ENCODE data around the gene ATF3. TPM values are rescaled to one million over a fixed set of nuclear protein-coding genes. Genes with fewer than 3 reads are reported as not detected.

ATF3 gene
- total RNA-seq, 1 experiment from 2014 or later, result 8.0 TPM

Other genes starting within 250 kb of the ATF3 start
- gene PACC1, start 193.9 kb upstream of the ATF3 start, total RNA-seq (2014; rRNA removed; shearing (Covaris generic); ENCODE audit: low replicate concordance), result 8.5 and 17.9 TPM in 2 replicates
- 41.4 and 63.9 TPM in 2 replicates for gene NENF, start 175.8 kb upstream of the ATF3 start, total RNA-seq (2014; rRNA removed; shearing (Covaris generic); ENCODE audit: low replicate concordance)
- 4.4 and 7.7 TPM in 2 replicates for gene BATF3, start 91.1 kb downstream of the ATF3 start, total RNA-seq (2014; rRNA removed; shearing (Covaris generic); ENCODE audit: low replicate concordance)
- 64.0 and 65.9 TPM in 2 replicates for gene NSL1, start 183.0 kb downstream of the ATF3 start, total RNA-seq (2014; rRNA removed; shearing (Covaris generic); ENCODE audit: low replicate concordance)
- 34.1 and 47.6 TPM in 2 replicates for gene TATDN3, start 183.1 kb downstream of the ATF3 start, total RNA-seq (2014; rRNA removed; shearing (Covaris generic); ENCODE audit: low replicate concordance)
- not detected in 2 replicates for gene SPATA45, start 238.9 kb downstream of the ATF3 start, total RNA-seq (2014; rRNA removed; shearing (Covaris generic); ENCODE audit: low replicate concordance)
- gene FLVCR1, start 249.5 kb downstream of the ATF3 start, total RNA-seq (2014; rRNA removed; shearing (Covaris generic); ENCODE audit: low replicate concordance), result 13.0 and 32.8 TPM in 2 replicates

Data from Karpas-422 (cell line).